Fibroblast of lung (primary cell): ENCODE results near the gene CYBA.

Experiments used
- EZH2 ChIP-seq: IDR thresholded peaks from 2 replicates; pipeline ENCODE4 v1.5.1; 2012; ENCODE audit warnings: low read length, control low read depth, mild to moderate bottlenecking; ENCODE audit errors: missing control alignments
- TF ChIP-seq, protein P1 (sequence below), 2 donors: IDR thresholded peaks in 1 of 2; conservative IDR thresholded peaks in 1 of 2; 1 replicate in 1 of 2; 2 replicates in 1 of 2; pipeline ENCODE4 v1.5.1; 2011 to 2012; ENCODE audit warnings: low read length in 2 of 2, control low read depth in 1 of 2, inconsistent platforms in 1 of 2, low read depth in 1 of 2, mild to moderate bottlenecking in 1 of 2

DNA sequence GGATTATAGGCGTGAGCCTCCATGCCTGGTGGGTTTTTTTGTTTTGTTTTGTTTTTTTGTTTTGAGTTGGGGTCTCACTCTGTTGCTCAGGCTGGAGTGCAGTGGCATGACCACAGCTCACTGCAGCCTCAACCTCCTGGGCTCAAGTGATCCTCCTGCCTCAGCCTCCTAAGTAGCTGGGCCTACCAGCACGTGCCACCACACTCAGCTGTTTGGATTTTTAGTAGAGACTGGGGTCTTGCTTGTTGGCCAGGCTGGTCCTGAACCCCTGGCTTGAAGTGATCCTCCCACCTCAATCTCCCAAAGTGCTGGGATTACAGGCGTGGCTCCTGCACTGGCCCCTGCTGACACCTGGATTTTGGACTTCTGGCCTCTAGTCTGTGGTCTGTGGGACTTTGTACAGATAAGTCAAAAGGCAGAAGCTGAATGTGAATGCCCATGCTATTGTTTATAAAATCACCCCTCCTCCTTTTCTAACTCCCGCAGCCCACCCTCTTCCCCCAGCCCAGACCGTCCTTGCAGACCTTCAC lies 29.8 kb upstream of the CYBA start:
- TF ChIP-seq EZH2: no peak
- TF ChIP-seq, protein P1, sequence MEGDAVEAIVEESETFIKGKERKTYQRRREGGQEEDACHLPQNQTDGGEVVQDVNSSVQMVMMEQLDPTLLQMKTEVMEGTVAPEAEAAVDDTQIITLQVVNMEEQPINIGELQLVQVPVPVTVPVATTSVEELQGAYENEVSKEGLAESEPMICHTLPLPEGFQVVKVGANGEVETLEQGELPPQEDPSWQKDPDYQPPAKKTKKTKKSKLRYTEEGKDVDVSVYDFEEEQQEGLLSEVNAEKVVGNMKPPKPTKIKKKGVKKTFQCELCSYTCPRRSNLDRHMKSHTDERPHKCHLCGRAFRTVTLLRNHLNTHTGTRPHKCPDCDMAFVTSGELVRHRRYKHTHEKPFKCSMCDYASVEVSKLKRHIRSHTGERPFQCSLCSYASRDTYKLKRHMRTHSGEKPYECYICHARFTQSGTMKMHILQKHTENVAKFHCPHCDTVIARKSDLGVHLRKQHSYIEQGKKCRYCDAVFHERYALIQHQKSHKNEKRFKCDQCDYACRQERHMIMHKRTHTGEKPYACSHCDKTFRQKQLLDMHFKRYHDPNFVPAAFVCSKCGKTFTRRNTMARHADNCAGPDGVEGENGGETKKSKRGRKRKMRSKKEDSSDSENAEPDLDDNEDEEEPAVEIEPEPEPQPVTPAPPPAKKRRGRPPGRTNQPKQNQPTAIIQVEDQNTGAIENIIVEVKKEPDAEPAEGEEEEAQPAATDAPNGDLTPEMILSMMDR (conservative IDR thresholded peaks at IDR 0.05 in 1 of 2, IDR thresholded peaks at IDR 0.05 in 1 of 2; ENCODE audit: low read depth in 1 of 2, low read length in 2 of 2): no peak
